Activated naive CD4-positive, alpha-beta T cell treated with Interleukin-2 at 50 U/mL for 16 hours (primary cell): ENCODE results near the gene TOR4A.

Experiments
- DNase-seq: peaks from one replicate; pipeline ENCODE4 v3.0.0-alpha.2; 2020

TOR4A gene

GRCh38 chr9:137307255-137308056, 29.9 kb downstream of the TOR4A start:
- DNase-seq: no peak

DNA sequence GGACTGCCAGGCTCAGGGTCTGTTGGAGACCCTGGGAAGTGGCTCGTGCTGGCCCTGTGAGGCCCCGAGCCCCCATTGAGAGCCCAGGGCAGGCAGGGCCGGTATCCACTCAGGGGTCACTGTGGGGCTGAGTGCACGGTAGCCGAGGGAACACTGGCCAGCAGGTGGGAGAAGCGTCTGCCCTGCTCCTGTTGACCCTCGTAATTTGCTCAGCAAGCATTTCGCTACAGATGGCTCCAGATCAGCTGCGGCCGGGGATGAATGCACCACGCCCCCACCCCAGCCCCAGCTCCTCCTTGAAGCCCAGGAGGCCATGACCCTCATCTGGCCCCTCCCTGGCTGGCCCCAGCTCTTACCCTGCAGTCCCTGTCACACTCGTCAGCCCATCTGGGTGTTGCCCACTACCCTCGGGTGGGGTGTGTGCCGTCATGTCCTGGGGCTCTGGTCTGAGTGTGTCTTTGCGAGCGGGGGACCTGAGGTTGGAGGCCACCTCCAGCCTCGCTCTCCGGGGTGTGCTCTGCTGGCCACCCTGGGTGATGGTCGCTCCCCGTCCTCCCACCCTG, 30.6 kb downstream of the TOR4A start:
- DNase-seq: no peak

- no peak for DNase-seq
Observed at GRCh38 chr9:137309368-137310188, 32.1 kb downstream of the TOR4A start.

DNA sequence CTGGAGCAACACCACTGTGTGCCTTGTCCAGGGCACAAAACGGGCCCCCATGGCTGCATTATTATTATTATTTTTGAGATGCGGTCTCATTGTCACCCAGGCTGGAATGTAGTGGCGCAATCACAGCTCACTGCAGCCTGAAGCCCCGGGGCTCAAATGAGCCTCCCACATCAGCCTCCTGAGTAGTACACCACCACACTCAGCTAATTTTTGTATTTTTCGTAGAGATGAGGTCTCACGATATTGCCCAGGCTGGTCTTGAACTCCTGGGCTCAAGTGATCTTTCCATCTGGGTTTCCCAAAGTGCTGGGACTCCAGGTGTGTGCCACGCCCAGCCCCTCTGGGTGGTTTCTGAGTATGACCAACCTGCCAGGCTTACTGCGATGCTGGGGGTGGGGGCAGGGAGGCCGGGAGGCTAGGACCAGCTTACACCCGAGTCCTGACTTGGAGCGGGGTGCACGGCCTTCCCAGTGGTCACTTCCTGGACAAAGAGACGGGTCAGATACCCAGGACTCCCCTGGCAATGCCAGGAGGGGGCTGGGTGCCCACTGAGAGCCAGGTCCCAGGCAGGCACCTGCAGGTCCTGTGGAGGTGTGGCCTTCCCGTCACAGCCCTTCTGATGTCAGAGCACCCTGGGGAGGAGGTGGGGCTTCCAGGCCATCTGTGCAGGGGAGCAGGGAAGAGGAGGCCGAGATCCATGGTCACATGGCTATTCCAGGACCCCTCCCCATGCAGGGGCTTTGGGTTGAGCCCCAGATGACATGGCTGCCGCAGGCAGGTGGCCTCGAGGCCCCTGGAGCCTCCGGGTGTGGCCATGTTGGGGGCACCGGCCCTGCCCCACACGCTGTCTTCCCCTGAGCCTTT, 32.9 kb downstream of the TOR4A start:
- no peak for DNase-seq

DNA sequence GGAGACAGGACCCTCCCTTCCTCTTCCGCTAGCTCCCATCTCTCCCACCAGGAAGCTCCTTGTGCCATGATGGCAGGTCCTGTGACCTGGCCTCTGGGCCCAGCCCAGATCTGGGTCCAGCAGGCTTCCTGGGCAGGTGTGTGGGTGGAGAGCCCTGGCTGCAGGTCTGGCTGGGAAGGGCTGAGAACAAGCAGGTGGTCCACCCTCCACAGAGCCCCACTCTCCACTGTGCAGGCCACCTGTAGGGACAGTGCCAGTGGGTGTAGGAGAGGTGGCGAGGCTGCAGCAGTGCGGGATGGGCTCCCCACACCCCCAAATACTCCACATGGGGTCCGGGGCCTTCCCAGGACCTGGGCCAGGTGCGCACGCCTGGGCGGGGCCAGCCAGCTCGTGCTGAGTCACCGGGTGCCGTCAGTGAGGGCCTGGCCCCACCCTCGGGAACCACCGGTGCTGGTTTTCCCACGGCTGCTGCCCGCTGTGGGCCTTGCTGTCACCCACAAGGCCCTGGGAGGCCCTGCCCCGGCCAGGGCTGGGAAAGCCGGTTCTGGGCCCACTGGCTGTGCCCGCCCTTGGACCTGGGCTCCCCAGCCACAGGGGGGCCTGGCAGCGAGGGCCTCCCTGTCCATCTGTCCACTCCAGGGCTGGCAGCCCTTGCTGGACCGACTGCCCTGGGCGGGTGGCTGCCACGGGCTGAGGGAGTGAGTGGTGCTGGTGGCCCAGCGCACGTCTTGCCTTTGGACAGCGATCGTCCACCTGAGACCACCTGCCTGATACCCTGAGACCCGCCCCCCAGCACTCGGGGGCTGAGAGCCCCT, 33.9 kb downstream of the TOR4A start:
- no peak for DNase-seq

- no peak for DNase-seq
Observed at GRCh38 chr9:137311986-137312851, 34.7 kb downstream of the TOR4A start.

DNA sequence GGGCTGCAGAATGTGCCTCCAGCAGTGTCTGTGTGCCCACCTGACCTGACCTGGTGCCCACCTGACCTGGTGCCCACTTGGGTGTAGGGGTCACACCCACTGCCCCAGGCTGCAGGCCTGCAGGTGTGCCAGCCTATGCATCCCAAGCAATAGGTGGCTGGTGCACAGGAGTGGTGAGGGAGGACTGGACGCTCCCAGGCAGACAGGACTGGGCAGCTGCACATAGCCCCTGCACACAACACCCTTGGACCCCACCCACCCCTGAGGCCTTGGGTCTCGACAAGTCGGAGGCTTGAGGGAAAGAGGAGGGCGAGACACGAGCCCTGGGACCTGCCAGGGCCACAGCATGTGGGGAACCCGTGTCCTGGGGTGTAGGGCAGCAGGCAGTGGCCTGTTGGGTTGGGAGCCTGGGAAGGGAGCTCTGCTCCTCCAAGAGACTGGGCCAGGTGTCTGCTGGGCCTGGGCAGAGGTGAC, 35.4 kb downstream of the TOR4A start:
- no peak for DNase-seq

DNA sequence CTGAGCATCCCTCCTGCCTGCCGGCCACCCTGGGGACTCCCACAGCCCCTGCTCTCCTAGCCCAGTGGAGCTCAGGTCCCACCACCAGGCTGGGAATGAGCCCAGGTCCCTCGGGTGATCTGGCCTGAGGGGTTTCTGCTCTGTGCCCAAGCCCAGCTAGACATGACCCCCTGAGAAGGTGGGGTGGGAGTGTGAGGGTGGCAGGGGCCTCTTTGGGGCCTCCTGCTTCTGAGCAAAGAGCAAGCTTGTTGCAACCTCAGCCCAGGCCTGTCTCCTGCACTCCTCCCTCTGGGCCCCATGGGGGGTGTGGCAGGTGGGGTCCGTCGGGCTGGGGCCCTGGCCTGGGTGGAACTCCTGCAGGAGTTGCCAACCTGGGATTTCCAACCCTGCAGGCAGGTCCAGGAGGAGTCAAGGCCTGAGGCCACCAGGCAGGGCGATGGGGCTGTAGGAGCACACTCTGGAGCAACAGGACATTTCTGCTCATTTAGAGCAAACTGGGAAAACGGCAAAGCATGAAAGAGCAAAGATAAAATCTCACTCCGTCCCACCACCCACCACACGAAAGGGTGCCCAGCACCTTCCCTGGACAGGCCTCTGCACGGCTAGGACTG, 35.9 kb downstream of the TOR4A start:
- no peak for DNase-seq

DNA sequence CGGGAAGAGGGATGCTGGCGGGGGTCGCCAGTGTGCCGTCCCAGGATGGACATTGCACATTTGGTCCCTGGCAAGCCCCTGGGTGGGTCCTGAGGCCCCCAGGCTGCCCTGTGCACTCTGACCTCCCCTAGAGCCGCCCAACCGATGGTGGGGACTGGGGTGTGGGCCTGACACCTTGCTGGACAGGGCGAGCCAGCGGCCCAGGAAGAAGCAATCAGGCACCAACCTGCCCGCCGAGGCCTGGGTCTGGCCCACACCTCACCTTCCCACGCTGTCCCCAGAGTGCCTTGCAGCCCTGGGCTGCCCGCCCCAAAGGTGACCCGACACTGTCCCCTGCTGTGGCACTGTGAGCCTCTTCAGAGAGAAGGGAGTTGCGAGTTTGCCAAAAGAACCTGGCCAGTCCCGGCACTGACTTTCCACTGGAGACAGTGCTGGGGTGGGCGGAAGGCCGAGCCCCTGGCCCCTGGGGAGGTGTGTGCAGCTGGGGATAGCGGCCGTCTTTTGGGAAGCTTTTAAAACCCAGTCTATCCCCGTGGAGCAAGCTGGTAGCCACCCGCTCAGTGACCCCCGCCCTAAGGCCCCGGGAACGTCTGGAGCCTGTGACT, 36.5 kb downstream of the TOR4A start:
- no peak for DNase-seq

- no peak for DNase-seq
Observed at GRCh38 chr9:137314561-137315560, 37.3 kb downstream of the TOR4A start.

DNA sequence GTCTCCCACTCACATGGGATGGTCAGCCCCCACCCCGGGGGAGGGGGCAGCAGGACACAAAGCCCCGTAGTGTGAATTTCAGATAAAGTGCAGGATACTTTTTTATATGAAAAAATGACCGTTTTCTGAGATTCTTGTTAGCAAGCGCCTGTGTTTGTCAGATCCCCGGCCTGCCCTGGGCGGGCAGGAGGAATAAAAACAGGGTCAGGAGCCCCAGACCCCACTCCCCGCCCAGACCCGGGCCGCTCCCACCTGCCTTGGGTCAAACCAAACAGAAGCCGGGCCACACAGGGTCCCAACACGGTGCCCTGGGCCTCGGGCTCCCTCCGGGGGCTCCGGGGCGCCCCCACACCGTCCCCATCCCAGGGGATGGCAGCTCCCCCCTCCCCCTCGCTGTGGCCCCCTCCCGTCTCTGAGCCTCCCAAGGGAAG, 38.1 kb downstream of the TOR4A start:
- DNase-seq: no peak

GRCh38 chr9:137316012-137316981, 38.8 kb downstream of the TOR4A start:
- no peak for DNase-seq

GRCh38 chr9:137317021-137317717, 39.6 kb downstream of the TOR4A start:
- DNase-seq: no peak

- DNase-seq: no peak
Observed at GRCh38 chr9:137317718-137318511, 40.4 kb downstream of the TOR4A start.

DNA sequence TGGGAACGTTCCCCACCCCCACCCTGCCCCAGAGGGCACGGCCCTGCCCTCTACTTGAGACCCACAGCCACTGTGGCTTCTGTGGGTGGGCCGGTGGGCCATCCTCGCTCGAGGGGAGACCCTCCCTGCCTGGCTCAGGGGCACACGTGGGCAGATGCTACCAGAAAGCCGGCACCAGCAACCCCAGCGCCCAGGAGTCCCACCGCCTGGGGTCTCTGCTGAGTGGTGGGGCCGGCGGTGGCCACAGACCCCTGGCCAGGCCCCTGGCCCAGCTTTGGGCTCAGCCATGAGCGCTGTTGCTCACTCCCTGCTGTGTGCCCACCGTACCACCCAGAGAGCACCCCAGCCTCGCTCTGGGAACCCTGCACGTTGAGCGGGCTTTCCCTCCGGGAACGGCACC, 41.1 kb downstream of the TOR4A start:
- no peak for DNase-seq
